ENCODE data around the gene FBXW11. TPM values are rescaled to one million over a fixed set of nuclear protein-coding genes. Genes with fewer than 3 reads are reported as not detected.

The FBXW11 gene
- total and polyA plus RNA-seq, 2 of the 8 experiments (the other 6 are each of a cell fraction or from before 2014, with no cell fraction given), result 45.0 to 75.6 TPM

DNA sequence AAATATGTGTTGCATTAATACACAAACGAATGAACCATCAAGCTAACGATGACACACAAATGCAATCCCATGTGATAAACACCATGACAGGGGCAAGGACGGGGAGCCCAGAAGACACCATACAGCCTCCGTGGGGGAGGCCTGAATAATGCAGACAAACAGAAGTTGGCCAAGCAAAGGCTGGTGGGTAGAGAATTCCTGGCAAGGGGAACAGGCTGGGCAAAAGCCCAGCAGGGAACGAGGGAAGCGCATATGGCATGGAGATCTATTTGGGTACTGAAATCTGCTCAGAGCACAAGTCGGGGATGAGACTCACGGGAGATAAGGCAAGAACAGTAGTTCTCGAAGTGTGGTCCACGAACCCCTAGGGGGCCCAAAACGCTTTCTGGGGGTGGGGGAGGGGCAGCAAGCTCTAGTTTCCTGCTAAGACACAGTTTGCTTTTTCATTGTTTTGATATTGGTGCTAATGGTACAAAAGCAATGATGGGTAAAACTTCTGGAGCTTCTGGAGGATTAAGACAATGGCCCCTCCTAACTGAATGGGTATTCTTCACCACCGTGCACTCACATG is 42.9 kb upstream of the FBXW11 start:
- Histone ChIP-seq H3K56ac (replicated peaks; ENCODE audit: insufficient read length, low read depth, low read length) (no peak overlapping the region), H2BK20ac (ENCODE audit: low read length) (no peak overlapping the region), H4K91ac (replicated peaks; ENCODE audit: insufficient read length, low read length) (no peak overlapping the region), H3K4ac (replicated peaks; ENCODE audit: insufficient read length, low read depth, low read length) (no peak overlapping the region), H4K5ac (ENCODE audit: insufficient read length, low read depth, low read length) (no peak overlapping the region), H2BK120ac (replicated peaks; ENCODE audit: low read depth, low read length) (no peak overlapping the region), H2BK12ac (ENCODE audit: low read depth, low read length) (no peak overlapping the region), H3K9me3 (ENCODE audit: insufficient read depth in 2 of 2, low read depth in 1 of 2, low read length in 1 of 2) (no peaks in the 10 kb centered on the region), H3K4me1 (replicated peaks in 1 of 4; ENCODE audit: control insufficient read depth in 3 of 4, insufficient read depth in 4 of 4, low read length in 3 of 4) (peaks cover 0 to 7% (median 0%) of the 10 kb centered on the region in 4 experiments; a peak in 2 of 7 replicates), H4K20me1 (replicated peaks in 1 of 2; ENCODE audit: control insufficient read depth in 1 of 2, insufficient read depth in 2 of 2, low read length in 2 of 2) (peaks cover 0 to under 1% of the 10 kb centered on the region in 2 experiments), H2BK5ac (ENCODE audit: low read depth, low read length) (no peak overlapping the region), H4K8ac (ENCODE audit: extremely low read depth, insufficient read depth, low read length) (no peak overlapping the region), H3K18ac (ENCODE audit: extremely low read depth, low read length) (no peak overlapping the region), H2BK15ac (ENCODE audit: low read length) (no peak overlapping the region), H3K27ac (ENCODE audit: low read depth, low read length) (no peak overlapping the region), H3K14ac (ENCODE audit: insufficient read length) (no peak overlapping the region), H2AFZ (ENCODE audit: low read length) (no peak overlapping the region), H2AK5ac (ENCODE audit: low read depth, low read length) (no peak overlapping the region; the same call in 1 of the 2 replicates), H3K36me3 (ENCODE audit: control insufficient read depth in 2 of 4, insufficient read depth in 4 of 4, low read length in 3 of 4) (no peaks in the 10 kb centered on the region), H3K79me1 (ENCODE audit: low read depth, low read length) (no peaks in the 10 kb centered on the region), H3K27me3 (replicated peaks in 1 of 4; ENCODE audit: control insufficient read depth in 3 of 4, extremely low read depth in 1 of 4, insufficient read depth in 3 of 4, low read length in 3 of 4) (no peaks in the 10 kb centered on the region), H3K4me2 (ENCODE audit: insufficient read depth in 1 of 2, low read depth in 2 of 2, low read length in 2 of 2) (no peak overlapping the region), H3K9ac (replicated peaks in 1 of 4; ENCODE audit: extremely low read depth in 1 of 4, low read depth in 3 of 4, low read length in 3 of 4) (no peak overlapping the region), H3K23me2 (ENCODE audit: low read depth, low read length) (no peaks in the 10 kb centered on the region), H3K23ac (ENCODE audit: insufficient read length) (no peak overlapping the region), H3K4me3 (ENCODE audit: extremely low read depth in 1 of 4, insufficient read depth in 2 of 4, low read depth in 3 of 4, low read length in 4 of 4) (no peak overlapping the region), H3K79me2 (ENCODE audit: control insufficient read depth in 1 of 2, insufficient read depth in 2 of 2, low read length in 2 of 2) (no peaks in the 10 kb centered on the region)
- FAIRE-seq, result no peak
- DNase-seq (ENCODE audit: low read depth in 1 of 2, low spot score in 2 of 2), result no peak
- ChIA-PET CTCF (ENCODE audit: partially characterized antibody) (interaction anchor here (0.6 to 5.9 kb wide), 6 partner anchors 9 to 137 kb away, joined by 3 to 48 read pairs (median 4); no protein-coding TSS in a partner anchor), POLR2A (ENCODE audit: partially characterized antibody) (interaction anchor here (1.4 kb wide), 1 partner anchor 43 kb away, joined by 6 read pairs; the partner anchor contains the start of gene FBXW11)
- 84% methylated on average over 12 of the region's 12 CpGs; no CpG with 5 or more reads in 1 of the 2 experiments for WGBS, 2 experiments (ENCODE audit: extremely low coverage in 1 of 2, insufficient coverage in 1 of 2, insufficient read length in 1 of 2, insufficient replicate concordance in 2 of 2, low coverage in 1 of 2, low lambda C conversion rate in 2 of 2, missing lambda C conversion rate in 1 of 2)
- TF ChIP-seq, protein P1, sequence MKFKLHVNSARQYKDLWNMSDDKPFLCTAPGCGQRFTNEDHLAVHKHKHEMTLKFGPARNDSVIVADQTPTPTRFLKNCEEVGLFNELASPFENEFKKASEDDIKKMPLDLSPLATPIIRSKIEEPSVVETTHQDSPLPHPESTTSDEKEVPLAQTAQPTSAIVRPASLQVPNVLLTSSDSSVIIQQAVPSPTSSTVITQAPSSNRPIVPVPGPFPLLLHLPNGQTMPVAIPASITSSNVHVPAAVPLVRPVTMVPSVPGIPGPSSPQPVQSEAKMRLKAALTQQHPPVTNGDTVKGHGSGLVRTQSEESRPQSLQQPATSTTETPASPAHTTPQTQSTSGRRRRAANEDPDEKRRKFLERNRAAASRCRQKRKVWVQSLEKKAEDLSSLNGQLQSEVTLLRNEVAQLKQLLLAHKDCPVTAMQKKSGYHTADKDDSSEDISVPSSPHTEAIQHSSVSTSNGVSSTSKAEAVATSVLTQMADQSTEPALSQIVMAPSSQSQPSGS (IDR thresholded peaks at IDR 0.05; ENCODE audit: low read length), result no peak

Data from H1 (cell line).